HepG2 (cell line): ENCODE results near the gene IFITM10.

Experiments
- CERS6 ChIP-seq: sonication (generic); formaldehyde crosslinking; IDR thresholded peaks from 2 replicates; pipeline ENCODE4 v1.5.0; 2020; ENCODE audit warnings: missing genetic modification reagents
- EZH2 ChIP-seq: conservative IDR thresholded peaks from 2 replicates; pipeline ENCODE4 v1.6.1; 2012; ENCODE audit warnings: mild to moderate bottlenecking, low read depth, low read length, moderate library complexity
- FOXO1 ChIP-seq: sonication (generic); formaldehyde crosslinking; IDR thresholded peaks from 2 replicates; pipeline ENCODE4 v1.4.0; 2020; ENCODE audit warnings: missing genetic modification reagents
- GABPA ChIP-seq, 2 experiments: IDR thresholded peaks; 2 replicates each; pipeline ENCODE4 v1.6.1; 2011 to 2016; ENCODE audit warnings: low read depth in 2 of 2, low read length in 1 of 2, missing biosample characterization in 1 of 2, missing genetic modification characterization in 1 of 2
- SIN3B ChIP-seq: fragments of 150-350 bp; IDR thresholded peaks from 2 replicates; pipeline ENCODE4 v1.6.1; 2014; ENCODE audit warnings: low read length
- TP53 ChIP-seq: sonication (generic); formaldehyde crosslinking; conservative IDR thresholded peaks from 2 replicates; pipeline ENCODE4 v1.4.0; 2020; ENCODE audit warnings: missing genetic modification reagents
- YY1 ChIP-seq: IDR thresholded peaks from 2 replicates; pipeline ENCODE4 v1.6.1; 2011; ENCODE audit warnings: low read length, low read depth, moderate library complexity, mild to moderate bottlenecking; ENCODE audit not compliant: insufficient read depth, insufficient replicate concordance
- ZBTB49 ChIP-seq: sonication (generic); formaldehyde crosslinking; IDR thresholded peaks from 2 replicates; pipeline ENCODE4 v1.4.0; 2020; ENCODE audit warnings: missing genetic modification reagents, borderline replicate concordance
- ZBTB7A ChIP-seq: sonication (generic); formaldehyde crosslinking; IDR thresholded peaks from 2 replicates; pipeline ENCODE4 v1.8.0; 2022; ENCODE audit warnings: mild to moderate bottlenecking, missing genetic modification reagents

DNA sequence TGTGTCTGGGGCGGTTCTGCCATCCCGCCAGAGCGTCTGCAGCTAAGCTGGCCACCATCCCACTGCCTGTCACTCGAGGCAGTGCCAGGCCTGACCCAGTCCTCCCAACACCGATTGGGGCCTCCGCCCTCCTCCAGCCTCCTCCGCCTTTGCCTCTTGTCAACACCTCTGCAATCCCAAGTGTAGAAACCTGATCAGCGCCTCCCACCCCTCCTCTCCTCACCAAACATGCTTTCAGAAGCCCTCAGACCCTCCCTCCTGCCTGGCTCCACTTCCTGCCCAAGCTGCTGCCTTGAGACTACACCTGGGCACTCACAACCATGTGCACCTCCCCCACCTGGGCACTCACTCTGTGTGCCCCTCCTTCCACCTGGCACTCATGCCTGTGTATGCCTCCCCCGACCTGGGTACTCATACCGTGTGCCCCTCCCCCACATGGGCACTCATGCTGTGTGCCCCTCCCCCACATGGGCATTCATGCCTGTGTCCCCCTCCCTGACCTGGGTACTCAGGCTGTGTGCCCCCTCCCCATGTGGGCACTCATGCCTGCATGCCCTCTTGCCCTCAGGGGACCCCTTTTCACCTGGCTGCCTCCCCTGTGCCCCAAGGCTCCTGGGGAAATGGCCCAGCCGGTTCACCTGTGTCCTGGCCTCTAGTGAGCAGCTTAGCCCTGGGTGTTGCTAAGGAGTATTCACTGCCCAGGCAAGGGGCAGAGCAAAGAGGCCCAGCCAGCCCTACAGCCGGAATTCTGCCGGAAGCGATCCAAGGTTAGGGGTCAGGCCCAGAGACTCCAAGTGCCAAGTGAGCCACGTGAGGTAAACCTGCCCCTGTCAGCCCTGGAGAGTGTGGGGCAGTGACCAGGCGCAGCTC lies 5.5 kb upstream of the IFITM10 start:
- no peak for TF ChIP-seq EZH2
- no peak for TF ChIP-seq YY1
- TF ChIP-seq FOXO1 (CRISPR knock-in tag): no peak
- no peak for TF ChIP-seq TP53 (CRISPR knock-in tag)
- no peak for TF ChIP-seq ZBTB7A (CRISPR knock-in tag)
- no peak for TF ChIP-seq SIN3B
- TF ChIP-seq ZBTB49 (CRISPR knock-in tag): no peak
- TF ChIP-seq GABPA (IDR thresholded peaks at IDR 0.05; ENCODE audit: low read depth, low read length): no peak
- no peak for TF ChIP-seq GABPA (CRISPR knock-in tag; IDR thresholded peaks at IDR 0.05; ENCODE audit: low read depth)
- no peak for TF ChIP-seq CERS6 (CRISPR knock-in tag)
